SK-N-SH treated with all-trans-retinoic acid at 6 μM for 48 hours (cell line): ENCODE measurements around the gene CPT1A.

Experiments used
- ARNTL ChIP-seq: fragments of 450-650 bp; formaldehyde crosslinking; IDR thresholded peaks from 2 replicates; pipeline ENCODE4 v1.5.0; 2020; ENCODE audit warnings: low read depth, mild to moderate bottlenecking, moderate library complexity, borderline replicate concordance
- CSDC2 ChIP-seq: fragments of 250-450 bp; sonication (Bioruptor Pico); IDR thresholded peaks from 2 replicates; pipeline ENCODE4 v1.5.0; 2020; ENCODE audit warnings: mild to moderate bottlenecking, moderate library complexity
- CSRNP3 ChIP-seq: fragments of 250-450 bp; sonication (Bioruptor Pico); IDR thresholded peaks from 2 replicates; pipeline ENCODE4 v1.5.1; 2021; ENCODE audit warnings: mild to moderate bottlenecking, moderate library complexity
- OSR1 ChIP-seq: fragments of 250-450 bp; sonication (Bioruptor Pico); IDR thresholded peaks from 2 replicates; pipeline ENCODE4 v1.8.0; 2022; ENCODE audit warnings: moderate library complexity, mild to moderate bottlenecking, inconsistent platforms
- PATZ1 ChIP-seq: fragments of 250-450 bp; sonication (Bioruptor Pico); IDR thresholded peaks from 2 replicates; pipeline ENCODE4 v1.8.0; 2020; ENCODE audit warnings: mild to moderate bottlenecking, moderate library complexity, borderline replicate concordance
- RARB ChIP-seq: fragments of 250-450 bp; sonication (Bioruptor Pico); IDR thresholded peaks from 2 replicates; pipeline ENCODE4 v1.8.0; 2021; ENCODE audit warnings: mild to moderate bottlenecking, moderate library complexity
- TOX ChIP-seq: fragments of 250-450 bp; sonication (Bioruptor Pico); IDR thresholded peaks from 2 replicates; pipeline ENCODE4 v1.8.0; 2021; ENCODE audit warnings: mild to moderate bottlenecking, moderate library complexity, borderline replicate concordance
- TSHZ2 ChIP-seq: fragments of 250-450 bp; sonication (Bioruptor Pico); IDR thresholded peaks from 2 replicates; pipeline ENCODE4 v1.5.0; 2020; ENCODE audit warnings: mild to moderate bottlenecking, moderate library complexity
- ZC3H10 ChIP-seq: fragments of 250-450 bp; sonication (Bioruptor Pico); IDR thresholded peaks from 2 replicates; pipeline ENCODE4 v1.5.1; 2021; ENCODE audit warnings: mild to moderate bottlenecking, moderate library complexity
- ZNF565 ChIP-seq: fragments of 450-650 bp; formaldehyde crosslinking; conservative IDR thresholded peaks from 2 replicates; pipeline ENCODE4 v1.5.0; 2020; ENCODE audit warnings: low read depth, mild to moderate bottlenecking, moderate library complexity

GRCh38 chr11:68855205-68855981, 13.7 kb upstream of the CPT1A start:
- no peak for TF ChIP-seq ARNTL (CRISPR knock-in tag)
- TF ChIP-seq CSDC2 (CRISPR knock-in tag) = no peak
- no peak for TF ChIP-seq CSRNP3 (CRISPR knock-in tag)
- TF ChIP-seq ZNF565 = no peak
- no peak for TF ChIP-seq TSHZ2 (CRISPR knock-in tag)
- TF ChIP-seq ZC3H10 (CRISPR knock-in tag) = no peak
- no peak for TF ChIP-seq RARB (CRISPR knock-in tag)
- TF ChIP-seq PATZ1 (CRISPR knock-in tag) = no peak
- TF ChIP-seq TOX (CRISPR knock-in tag) = no peak
- TF ChIP-seq OSR1 (CRISPR knock-in tag) = no peak
